Thyroid gland (tissue), 4 donors: ENCODE measurements around the gene HSPA1L. TPM values are rescaled to one million over a fixed set of nuclear protein-coding genes. Genes with fewer than 3 reads are reported as not detected.
A peak's percentile ranks its signal among the peaks of the same experiment; 100 is the strongest.
"Not testable (repeated sequence)": the region's sequence is repeated elsewhere in the genome, so short reads cannot be mapped to it uniquely, and the experiment has no call there.

Source experiments
- DNase-seq, 2 donors: peaks; one replicate each; pipeline ENCODE4 v3.0.0-alpha.2; 2019
- H3K27ac ChIP-seq, 3 donors: fragments of 200-600 bp; sonication (generic); 1 replicate in 2 of 3; 2 replicates in 1 of 3; pipeline ENCODE4 v1.5.1; 2016 to 2019; ENCODE audit warnings: mild to moderate bottlenecking in 1 of 3, moderate library complexity in 1 of 3
- H3K27me3 ChIP-seq: fragments of 200-600 bp; sonication (generic); one replicate; pipeline ENCODE4 v1.5.1; 2019
- H3K36me3 ChIP-seq, 2 donors: fragments of 200-600 bp; sonication (generic); one replicate each; pipeline ENCODE4 v1.5.1; 2016 to 2019
- H3K4me1 ChIP-seq, 2 donors: fragments of 200-600 bp; sonication (generic); one replicate each; pipeline ENCODE4 v1.5.1; 2017 to 2019
- H3K4me3 ChIP-seq, 3 donors: fragments of 200-600 bp; sonication (generic); replicated peaks in 1 of 3; 1 replicate in 2 of 3; 2 replicates in 1 of 3; pipeline ENCODE4 v1.5.1; 2016; ENCODE audit warnings: mild to moderate bottlenecking in 1 of 3
- H3K9me3 ChIP-seq: fragments of 200-600 bp; sonication (generic); one replicate; pipeline ENCODE4 v1.5.1; 2017
- CTCF ChIP-seq, 6 experiments: fragments of 200-600 bp in 3 of 6; fragments of 450-650 bp in 3 of 6; sonication (generic) in 3 of 6; IDR thresholded peaks; one replicate each; pipeline ENCODE4 v1.5.1; 2016 to 2019; ENCODE audit warnings: antibody characterized with exemption in 6 of 6, mild to moderate bottlenecking in 2 of 6, inconsistent platforms in 1 of 6, moderate library complexity in 1 of 6
- POLR2A ChIP-seq, 2 donors: fragments of 450-650 bp; IDR thresholded peaks; one replicate each; pipeline ENCODE4 v1.6.1; 2017; ENCODE audit warnings: antibody characterized with exemption in 2 of 2, mild to moderate bottlenecking in 2 of 2, moderate library complexity in 1 of 2
- WGBS, 2 donors: methylation state at CpG; one replicate each; pipeline ENCODE4 v1.1.5; 2017; 5-methylcytosine and 5-hydroxymethylcytosine counted together
- intact Hi-C: fragments of 100-400 bp; cut with DNase I; formaldehyde crosslinking; loops from one replicate; pipeline ENCODE4 v1.15.1; 2023
- total RNA-seq, 4 donors: library from RNA; depleted of rRNA; stranded (reverse); fragments of >200 nt; gene quantifications; one replicate each; pipeline ENCODE4 v1.2.3, GENCODE V29; 2016

Gene HSPA1L
- total RNA-seq, 4 donors from 2014 or later, result 3.5 to 4.1 (median 3.9) TPM

GRCh38 chr6:31819871-31820299 is 4.8 kb upstream of the HSPA1L start:
- H3K27ac ChIP-seq, result peak overlapping the region; percentile 65 to 100 (median 99)
- H3K4me1 ChIP-seq, result peaks cover 44 to 61% of the 10 kb centered on the region in 2 donors
- intact Hi-C loops, result no loop called here

GRCh38 chr6:31817929-31818511 is 2.9 kb upstream of the HSPA1L start:
- H3K27me3 ChIP-seq, H3K36me3 ChIP-seq, intact Hi-C loops, DNase-seq, H3K9me3 ChIP-seq: not testable (repeated sequence)
- 72 to 78% methylated on average over 8 of the region's 8 CpGs for WGBS, 2 donors
- H3K4me3 ChIP-seq, result peak overlapping the region in 2 of 3 donors; percentile 5 to 26
- peak overlapping the region; percentile 17 to 100 (median 99) for H3K27ac ChIP-seq
- peaks cover 35 to 54% of the 10 kb centered on the region in 2 donors for H3K4me1 ChIP-seq

More at GRCh38 chr6:31819871-31820299, 4.8 kb upstream of the HSPA1L start:
- no peaks in the 10 kb centered on the region for H3K9me3 ChIP-seq
- no peaks in the 10 kb centered on the region for H3K36me3 ChIP-seq
- no peaks in the 10 kb centered on the region for H3K27me3 ChIP-seq
- no peak overlapping the region for H3K4me3 ChIP-seq
- DNase-seq, result no peak
- TF ChIP-seq POLR2A (IDR thresholded peaks at IDR 0.05) (no peak), CTCF (IDR thresholded peaks at IDR 0.05) (no peak)

GRCh38 chr6:31817133-31817928 is 2.2 kb upstream of the HSPA1L start:
- H3K27ac ChIP-seq, result peak overlapping the region; percentile 17 to 100 (median 99)
- TF ChIP-seq CTCF (IDR thresholded peaks at IDR 0.05) (peak in 1 of 6 experiments; percentile 5), POLR2A (IDR thresholded peaks at IDR 0.05) (peak in 1 of 2 donors; percentile 8)
- WGBS, 2 donors, result 42 to 56% methylated on average over 12 to 15 of the region's 37 CpGs
- H3K27me3 ChIP-seq, DNase-seq, intact Hi-C loops, H3K9me3 ChIP-seq, H3K36me3 ChIP-seq: not testable (repeated sequence)
- peaks cover 28 to 49% of the 10 kb centered on the region in 2 donors for H3K4me1 ChIP-seq
- peak overlapping the region in 2 of 3 donors; percentile 5 to 26 for H3K4me3 ChIP-seq

- H3K9me3 ChIP-seq, result no peaks in the 10 kb centered on the region
- H3K4me1 ChIP-seq, result peaks cover 15 to 29% of the 10 kb centered on the region in 2 donors
- 0 to 3% methylated on average over 13 of the region's 13 CpGs for WGBS, 2 donors
- H3K4me3 ChIP-seq, result peak overlapping the region in 2 of 3 donors; percentile 8 to 36
- no peaks in the 10 kb centered on the region for H3K27me3 ChIP-seq
- intact Hi-C loops, result no loop called here
- H3K27ac ChIP-seq, result peak overlapping the region; percentile 100
- no peaks in the 10 kb centered on the region for H3K36me3 ChIP-seq
- DNase-seq, result peak; percentile 98
- peak; percentile 81 to 96 for TF ChIP-seq POLR2A (IDR thresholded peaks at IDR 0.05)
- TF ChIP-seq CTCF (IDR thresholded peaks at IDR 0.05), result no peak
Measured at GRCh38 chr6:31814677-31815024, 432 bp downstream of the HSPA1L start.

- H3K9me3 ChIP-seq, result no peaks in the 10 kb centered on the region
- TF ChIP-seq CTCF (IDR thresholded peaks at IDR 0.05) (no peak), POLR2A (IDR thresholded peaks at IDR 0.05) (no peak)
- no peak overlapping the region for H3K4me3 ChIP-seq
- peak overlapping the region; percentile 100 for H3K27ac ChIP-seq
- H3K36me3 ChIP-seq, result no peaks in the 10 kb centered on the region
- 96 to 97% methylated on average over 7 of the region's 7 CpGs for WGBS, 2 donors
- H3K4me1 ChIP-seq, result peaks cover 12 to 17% of the 10 kb centered on the region in 2 donors
- no peaks in the 10 kb centered on the region for H3K27me3 ChIP-seq
- no peak for DNase-seq
- intact Hi-C loops, result no loop called here
Measured at GRCh38 chr6:31813465-31813849, 1.6 kb downstream of the HSPA1L start.
